Measurements from ENCODE around the gene RUNX1.

Gene RUNX1

GRCh38 chr21:34764715-34765284 is 284.3 kb downstream of the RUNX1 start:
- WGBS (ENCODE audit: extremely low coverage, insufficient coverage, low lambda C conversion rate) = no CpG with 5 or more reads among the region's 3 CpGs
- H4K5ac ChIP-seq (ENCODE audit: low read length) = no peak overlapping the region
- no peaks in the 10 kb centered on the region for H3K27me3 ChIP-seq (ENCODE audit: insufficient read depth, low read length, poor library complexity)
- H2BK15ac ChIP-seq (replicated peaks; ENCODE audit: low read depth) = no peak overlapping the region
- H3K4me2 ChIP-seq (ENCODE audit: low read length) = no peak overlapping the region
- DNase-seq = no peak
- no peaks in the 10 kb centered on the region for H3K36me3 ChIP-seq (ENCODE audit: control insufficient read depth, insufficient read depth, low read length)
- no peak overlapping the region for H2AK5ac ChIP-seq (ENCODE audit: low read length)
- no peak overlapping the region for H3K23ac ChIP-seq (ENCODE audit: low read length)
- H3K79me2 ChIP-seq (ENCODE audit: control insufficient read depth, insufficient read depth, low read length) = no peaks in the 10 kb centered on the region
- H3K4me3 ChIP-seq (ENCODE audit: low read length) = no peak overlapping the region
- no peak overlapping the region for H3K18ac ChIP-seq (ENCODE audit: low read length)
- H3K9ac ChIP-seq (ENCODE audit: low read length) = no peak overlapping the region
- no peaks in the 10 kb centered on the region for H3K79me1 ChIP-seq (ENCODE audit: low read length)
- H3K4me1 ChIP-seq (ENCODE audit: control insufficient read depth, low read depth, low read length) = no peaks in the 10 kb centered on the region
- no peak overlapping the region for H3K4ac ChIP-seq (ENCODE audit: low read depth, low read length)
- no peak overlapping the region for H3K27ac ChIP-seq (ENCODE audit: low read depth, low read length)
- no peak overlapping the region for H4K8ac ChIP-seq (ENCODE audit: low read depth, low read length)
- no peak overlapping the region for H2BK120ac ChIP-seq (ENCODE audit: low read depth, low read length)
- H3K56ac ChIP-seq (ENCODE audit: low read length) = no peak overlapping the region
- H2BK5ac ChIP-seq (ENCODE audit: low read length) = no peak overlapping the region

GRCh38 chr21:34762786-34763185 is 286.3 kb downstream of the RUNX1 start:
- Histone ChIP-seq H3K36me3 (ENCODE audit: control insufficient read depth, insufficient read depth, low read length) (no peaks in the 10 kb centered on the region), H3K4me1 (ENCODE audit: control insufficient read depth, low read depth, low read length) (no peaks in the 10 kb centered on the region), H3K9ac (ENCODE audit: low read length) (no peak overlapping the region), H3K23ac (ENCODE audit: low read length) (no peak overlapping the region), H3K27ac (ENCODE audit: low read depth, low read length) (no peak overlapping the region), H2BK120ac (ENCODE audit: low read depth, low read length) (no peak overlapping the region), H4K8ac (ENCODE audit: low read depth, low read length) (no peak overlapping the region), H3K18ac (ENCODE audit: low read length) (no peak overlapping the region), H3K4me3 (ENCODE audit: low read length) (no peak overlapping the region), H3K4ac (ENCODE audit: low read depth, low read length) (no peak overlapping the region), H3K79me1 (ENCODE audit: low read length) (no peaks in the 10 kb centered on the region), H2AK5ac (ENCODE audit: low read length) (no peak overlapping the region), H3K79me2 (ENCODE audit: control insufficient read depth, insufficient read depth, low read length) (no peaks in the 10 kb centered on the region), H3K27me3 (ENCODE audit: insufficient read depth, low read length, poor library complexity) (no peaks in the 10 kb centered on the region), H2BK15ac (replicated peaks; ENCODE audit: low read depth) (no peak overlapping the region), H3K4me2 (ENCODE audit: low read length) (no peak overlapping the region), H2BK5ac (ENCODE audit: low read length) (no peak overlapping the region), H4K5ac (ENCODE audit: low read length) (no peak overlapping the region), H3K56ac (ENCODE audit: low read length) (no peak overlapping the region)
- no CpG with 5 or more reads among the region's 1 CpG for WGBS (ENCODE audit: extremely low coverage, insufficient coverage, low lambda C conversion rate)
- DNase-seq = no peak

GRCh38 chr21:34761758-34762330 is 287.3 kb downstream of the RUNX1 start:
- Histone ChIP-seq H3K79me1 (ENCODE audit: low read length) (no peaks in the 10 kb centered on the region), H3K4ac (ENCODE audit: low read depth, low read length) (no peak overlapping the region), H3K9ac (ENCODE audit: low read length) (no peak overlapping the region), H2AK5ac (ENCODE audit: low read length) (no peak overlapping the region), H3K27ac (ENCODE audit: low read depth, low read length) (no peak overlapping the region), H4K5ac (ENCODE audit: low read length) (no peak overlapping the region), H3K4me1 (ENCODE audit: control insufficient read depth, low read depth, low read length) (no peaks in the 10 kb centered on the region), H3K4me3 (ENCODE audit: low read length) (no peak overlapping the region), H3K56ac (ENCODE audit: low read length) (no peak overlapping the region), H3K23ac (ENCODE audit: low read length) (no peak overlapping the region), H2BK120ac (ENCODE audit: low read depth, low read length) (no peak overlapping the region), H4K8ac (ENCODE audit: low read depth, low read length) (no peak overlapping the region), H3K79me2 (ENCODE audit: control insufficient read depth, insufficient read depth, low read length) (no peaks in the 10 kb centered on the region), H3K4me2 (ENCODE audit: low read length) (no peak overlapping the region), H2BK15ac (replicated peaks; ENCODE audit: low read depth) (no peak overlapping the region), H3K36me3 (ENCODE audit: control insufficient read depth, insufficient read depth, low read length) (no peaks in the 10 kb centered on the region), H3K18ac (ENCODE audit: low read length) (no peak overlapping the region), H3K27me3 (ENCODE audit: insufficient read depth, low read length, poor library complexity) (no peaks in the 10 kb centered on the region), H2BK5ac (ENCODE audit: low read length) (no peak overlapping the region)
- WGBS (ENCODE audit: extremely low coverage, insufficient coverage, low lambda C conversion rate) = no CpG with 5 or more reads among the region's 2 CpGs
- DNase-seq = no peak

- Histone ChIP-seq H4K8ac (ENCODE audit: low read depth, low read length) (no peak overlapping the region), H3K27me3 (ENCODE audit: insufficient read depth, low read length, poor library complexity) (no peaks in the 10 kb centered on the region), H3K4ac (ENCODE audit: low read depth, low read length) (no peak overlapping the region), H3K27ac (ENCODE audit: low read depth, low read length) (no peak overlapping the region), H3K18ac (ENCODE audit: low read length) (no peak overlapping the region), H4K5ac (ENCODE audit: low read length) (no peak overlapping the region), H3K4me1 (ENCODE audit: control insufficient read depth, low read depth, low read length) (no peaks in the 10 kb centered on the region), H3K56ac (ENCODE audit: low read length) (no peak overlapping the region), H3K4me2 (ENCODE audit: low read length) (no peak overlapping the region), H3K36me3 (ENCODE audit: control insufficient read depth, insufficient read depth, low read length) (no peaks in the 10 kb centered on the region), H3K23ac (ENCODE audit: low read length) (no peak overlapping the region), H2BK120ac (ENCODE audit: low read depth, low read length) (no peak overlapping the region), H3K4me3 (ENCODE audit: low read length) (no peak overlapping the region), H3K9ac (ENCODE audit: low read length) (no peak overlapping the region), H2AK5ac (ENCODE audit: low read length) (no peak overlapping the region), H3K79me1 (ENCODE audit: low read length) (no peaks in the 10 kb centered on the region), H3K79me2 (ENCODE audit: control insufficient read depth, insufficient read depth, low read length) (no peaks in the 10 kb centered on the region), H2BK15ac (replicated peaks; ENCODE audit: low read depth) (no peak overlapping the region), H2BK5ac (ENCODE audit: low read length) (no peak overlapping the region)
- 100% methylated on average over 2 of the region's 19 CpGs for WGBS (ENCODE audit: extremely low coverage, insufficient coverage, low lambda C conversion rate)
- DNase-seq = no peak
These were observed 294.1 kb downstream of the RUNX1 start for GRCh38 chr21:34754690-34755647.

- Histone ChIP-seq H3K27me3 (ENCODE audit: insufficient read depth, low read length, poor library complexity) (no peaks in the 10 kb centered on the region), H3K4ac (ENCODE audit: low read depth, low read length) (no peak overlapping the region), H3K18ac (ENCODE audit: low read length) (no peak overlapping the region), H2BK15ac (replicated peaks; ENCODE audit: low read depth) (no peak overlapping the region), H3K4me3 (ENCODE audit: low read length) (no peak overlapping the region), H3K4me1 (ENCODE audit: control insufficient read depth, low read depth, low read length) (no peaks in the 10 kb centered on the region), H2AK5ac (ENCODE audit: low read length) (no peak overlapping the region), H3K23ac (ENCODE audit: low read length) (no peak overlapping the region), H4K8ac (ENCODE audit: low read depth, low read length) (no peak overlapping the region), H2BK120ac (ENCODE audit: low read depth, low read length) (no peak overlapping the region), H3K9ac (ENCODE audit: low read length) (no peak overlapping the region), H3K79me1 (ENCODE audit: low read length) (no peaks in the 10 kb centered on the region), H3K79me2 (ENCODE audit: control insufficient read depth, insufficient read depth, low read length) (no peaks in the 10 kb centered on the region), H3K4me2 (ENCODE audit: low read length) (no peak overlapping the region), H3K56ac (ENCODE audit: low read length) (no peak overlapping the region), H3K27ac (ENCODE audit: low read depth, low read length) (no peak overlapping the region), H4K5ac (ENCODE audit: low read length) (no peak overlapping the region), H3K36me3 (ENCODE audit: control insufficient read depth, insufficient read depth, low read length) (no peaks in the 10 kb centered on the region), H2BK5ac (ENCODE audit: low read length) (no peak overlapping the region)
- no peak for DNase-seq
- WGBS (ENCODE audit: extremely low coverage, insufficient coverage, low lambda C conversion rate) = no CpG with 5 or more reads among the region's 3 CpGs
These were observed 300.2 kb downstream of the RUNX1 start for GRCh38 chr21:34748862-34749261.
